SK-N-SH (cell line): ENCODE measurements around the gene CYP26B1. TPM values are rescaled to one million over a fixed set of nuclear protein-coding genes. Genes with fewer than 3 reads are reported as not detected.

Source experiments
- CTCF ChIA-PET: fragments of 300-600, 350-600 bp; formaldehyde crosslinking; extraction: SDS; loops from one replicate; lab custom pipeline; 2021; lab: Yijun Ruan, JAX
- POLR2A ChIA-PET: fragments of 350-600 bp; sonication (Branson Sonifier 250); formaldehyde crosslinking; extraction: SDS; loops from one replicate; lab custom pipeline; 2020; ENCODE audit warnings: antibody characterized with exemption, inconsistent platforms; lab: Yijun Ruan, JAX
- DNase-seq: peaks from one replicate; pipeline ENCODE4 v3.0.0; 2012
- H2AFZ ChIP-seq: fragments of 200-600 bp; sonication (generic); 2 replicates; pipeline ENCODE4 v1.8.1; 2016; ENCODE audit warnings: antibody characterized with exemption, mild to moderate bottlenecking, low read depth
- H3F3A ChIP-seq: fragments of 200-600 bp; sonication (generic); replicated peaks from 2 replicates; pipeline ENCODE3; 2016; ENCODE audit warnings: antibody characterized with exemption, mild to moderate bottlenecking; ENCODE audit not compliant: insufficient read depth
- H3K27ac ChIP-seq, 2 experiments: fragments of 200-500 bp in 1 of 2; fragments of 200-600 bp in 1 of 2; sonication (Bioruptor generic) in 1 of 2; sonication (generic), shearing (Covaris generic) in 1 of 2; 2 replicates each; pipeline versions ENCODE4 v1.5.1 to v1.6.1; 2014 to 2016; ENCODE audit warnings: low read depth in 2 of 2, inconsistent platforms in 1 of 2, low read length in 1 of 2, mild to moderate bottlenecking in 1 of 2, mixed read lengths in 1 of 2
- H3K27me3 ChIP-seq: fragments of 200-600 bp; sonication (generic), shearing (Covaris generic); 2 replicates; pipeline ENCODE4 v1.6.1; 2016; ENCODE audit warnings: mixed run types; ENCODE audit not compliant: insufficient read depth
- H3K36me3 ChIP-seq, 2 experiments: fragments of 200-500 bp in 1 of 2; fragments of 200-600 bp in 1 of 2; sonication (Bioruptor generic) in 1 of 2; sonication (generic) in 1 of 2; replicated peaks in 1 of 2; 2 replicates each; pipeline versions ENCODE3 to v1.5.1; 2014 to 2016; ENCODE audit warnings: low read length in 1 of 2, mild to moderate bottlenecking in 1 of 2; ENCODE audit not compliant: insufficient read depth in 2 of 2, control insufficient read depth in 1 of 2
- H3K4me1 ChIP-seq, 2 experiments: fragments of 200-500 bp in 1 of 2; fragments of 200-600 bp in 1 of 2; sonication (Bioruptor generic) in 1 of 2; sonication (generic), shearing (Covaris generic) in 1 of 2; 2 replicates each; pipeline versions ENCODE4 v1.5.1 to v1.6.1; 2014 to 2016; ENCODE audit warnings: low read depth in 1 of 2, low read length in 1 of 2, mixed run types in 1 of 2; ENCODE audit not compliant: insufficient read depth in 2 of 2, control insufficient read depth in 1 of 2
- H3K4me2 ChIP-seq: fragments of 200-600 bp; sonication (generic), shearing (Covaris generic); 2 replicates; pipeline ENCODE4 v1.6.1; 2017; ENCODE audit warnings: mixed run types
- H3K4me3 ChIP-seq, 2 experiments: fragments of 200-500 bp in 1 of 2; fragments of 200-600 bp in 1 of 2; sonication (Bioruptor generic) in 1 of 2; sonication (generic), shearing (Covaris generic) in 1 of 2; 2 replicates each; pipeline versions ENCODE4 v1.5.1 to v1.8.1; 2014 to 2016; ENCODE audit warnings: low read depth in 2 of 2, inconsistent platforms in 1 of 2, low read length in 1 of 2, mild to moderate bottlenecking in 1 of 2, mixed read lengths in 1 of 2, moderate library complexity in 1 of 2
- H3K79me2 ChIP-seq: fragments of 200-600 bp; sonication (generic); 2 replicates; pipeline ENCODE4 v1.8.1; 2017; ENCODE audit warnings: mild to moderate bottlenecking; ENCODE audit not compliant: insufficient read depth
- H3K9ac ChIP-seq: fragments of 200-600 bp; sonication (generic); 2 replicates; pipeline ENCODE4 v1.6.1; 2017; ENCODE audit warnings: mixed run types
- H3K9me2 ChIP-seq: fragments of 200-600 bp; sonication (generic); 2 replicates; pipeline ENCODE4 v1.6.1; 2017; ENCODE audit warnings: mixed run types
- H3K9me3 ChIP-seq: fragments of 200-600 bp; sonication (generic); 2 replicates; pipeline ENCODE4 v1.6.1; 2017; ENCODE audit warnings: mixed run types, mild to moderate bottlenecking, moderate library complexity
- H4K20me1 ChIP-seq: fragments of 200-600 bp; sonication (generic); 2 replicates; pipeline ENCODE4 v1.6.1; 2017; ENCODE audit warnings: mild to moderate bottlenecking, mixed run types; ENCODE audit not compliant: insufficient read depth
- EZH2phosphoT487 ChIP-seq: fragments of 200-600 bp; sonication (generic); IDR thresholded peaks from 2 replicates; pipeline ENCODE4 v1.6.1; 2017; ENCODE audit warnings: low read depth, mixed run types, mild to moderate bottlenecking, antibody characterized with exemption, moderate library complexity, borderline replicate concordance
- FOSL2 ChIP-seq: IDR thresholded peaks from 2 replicates; pipeline ENCODE4 v1.4.0; 2012; ENCODE audit warnings: low read depth, mild to moderate bottlenecking, moderate library complexity, borderline replicate concordance
- FOXJ3 ChIP-seq: sonication (generic); formaldehyde crosslinking; IDR thresholded peaks from 2 replicates; pipeline ENCODE4 v1.5.1; 2020; ENCODE audit warnings: mild to moderate bottlenecking, missing genetic modification reagents
- FOXM1 ChIP-seq: IDR thresholded peaks from 2 replicates; pipeline ENCODE4 v1.4.0; 2012; ENCODE audit warnings: low read depth, mild to moderate bottlenecking
- MEF2A ChIP-seq: IDR thresholded peaks from 2 replicates; pipeline ENCODE4 v1.4.0; 2012; ENCODE audit warnings: low read depth, borderline replicate concordance
- NFIC ChIP-seq: IDR thresholded peaks from 2 replicates; pipeline ENCODE4 v1.4.0; 2012; ENCODE audit warnings: borderline replicate concordance
- NRF1 ChIP-seq: IDR thresholded peaks from 2 replicates; pipeline ENCODE4 v1.6.1; 2012; ENCODE audit warnings: low read depth, mild to moderate bottlenecking, low read length
- POLR2AphosphoS5 ChIP-seq: IDR thresholded peaks from 2 replicates; pipeline ENCODE4 v1.6.1; 2012; ENCODE audit warnings: low read depth, low read length
- RCOR1 ChIP-seq: fragments of 150-350 bp; IDR thresholded peaks from 2 replicates; pipeline ENCODE4 v1.6.1; 2017; ENCODE audit warnings: antibody characterized with exemption, low read length
- REST ChIP-seq: IDR thresholded peaks from 2 replicates; pipeline ENCODE4 v1.6.1; 2012; ENCODE audit warnings: mild to moderate bottlenecking, low read depth, low read length, moderate library complexity
- RFX5 ChIP-seq: IDR thresholded peaks from 2 replicates; pipeline ENCODE4 v1.6.1; 2012; ENCODE audit warnings: mild to moderate bottlenecking, improper control_type of control experiment, low read length
- SMC3 ChIP-seq: IDR thresholded peaks from 2 replicates; pipeline ENCODE4 v1.6.1; 2012; ENCODE audit warnings: low read depth, low read length, improper control_type of control experiment
- TCF12 ChIP-seq: IDR thresholded peaks from 2 replicates; pipeline ENCODE4 v1.4.0; 2012
- YY1 ChIP-seq: IDR thresholded peaks from 2 replicates; pipeline ENCODE4 v1.4.0; 2012; ENCODE audit warnings: low read depth, mild to moderate bottlenecking
- WGBS: methylation state at CpG from one replicate; pipeline ENCODE4 v1.1.6; 2017; ENCODE audit warnings: low lambda C conversion rate; 5-methylcytosine and 5-hydroxymethylcytosine counted together
- polyA plus RNA-seq, 3 experiments: library from polyadenylated mRNA; depleted of rRNA; stranded (reverse); fragments of >200 nt; gene quantifications; 2 replicates each; pipeline ENCODE4 v1.2.3, GENCODE V29; 2012
- TF ChIP-seq, protein P1 (sequence below): fragments of 150-350 bp; IDR thresholded peaks from 2 replicates; pipeline ENCODE4 v1.6.1; 2016; ENCODE audit warnings: mild to moderate bottlenecking, low read depth, low read length
- TF ChIP-seq, protein P2 (sequence below): IDR thresholded peaks from 2 replicates; pipeline ENCODE4 v1.4.0; 2012; ENCODE audit warnings: low read depth, borderline replicate concordance
- TF ChIP-seq, protein P3 (sequence below): IDR thresholded peaks from 2 replicates; pipeline ENCODE4; 2012

CYP26B1 gene
- polyA plus RNA-seq, 1 of the 3 experiments (the other 2 are of a cell fraction), result 0.33 TPM

DNA sequence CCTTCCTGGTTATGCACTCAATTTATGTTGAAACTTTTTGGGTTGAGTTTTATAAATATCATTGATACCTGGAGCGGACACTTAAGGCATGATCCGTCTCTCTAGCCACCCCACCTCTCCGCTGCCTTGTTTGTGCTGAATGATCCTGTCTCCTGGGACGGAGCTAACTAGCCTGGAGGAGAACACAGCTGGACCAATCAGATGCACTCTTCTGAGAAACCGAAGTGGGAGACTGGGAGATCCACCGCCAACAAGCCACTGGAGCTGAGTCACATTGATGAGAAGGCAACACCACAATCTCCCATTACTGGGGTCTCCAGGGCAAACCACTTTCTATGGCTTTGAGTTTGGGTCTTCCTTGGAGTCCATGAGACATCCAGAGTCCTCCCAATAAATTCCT lies 29.3 kb downstream of the CYP26B1 start:
- POLR2A ChIA-PET, result no interaction called here

DNA sequence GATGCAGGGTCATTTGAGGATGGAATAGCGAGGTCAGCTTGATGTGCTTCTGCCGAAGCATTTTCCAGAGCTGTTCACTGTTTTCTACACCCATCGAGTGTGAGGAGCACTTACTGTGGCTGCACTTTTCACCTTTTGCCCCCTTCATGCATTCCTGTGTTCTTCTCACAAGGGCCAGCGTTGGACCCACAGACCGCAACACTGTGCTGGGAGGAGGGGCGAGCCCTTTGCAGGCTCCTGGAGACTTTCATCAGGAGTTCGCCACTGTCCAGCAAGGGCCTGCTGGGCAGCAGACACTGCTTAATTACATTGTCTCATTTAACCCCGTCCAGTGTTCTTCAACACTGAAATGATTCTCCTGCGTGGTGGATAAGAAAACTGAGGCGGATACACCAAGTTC lies 29.9 kb downstream of the CYP26B1 start:
- no peak overlapping the region for H3K27ac ChIP-seq
- H3K4me3 ChIP-seq, result no peak overlapping the region
- H2AFZ ChIP-seq, result no peak overlapping the region
- H3K79me2 ChIP-seq, result no peaks in the 10 kb centered on the region
- DNase-seq, result no peak
- H3K9me3 ChIP-seq, result no peaks in the 10 kb centered on the region
- peaks cover 3 to 13% of the 10 kb centered on the region in 2 experiments; a peak in 3 of 4 replicates for H3K4me1 ChIP-seq
- ChIA-PET CTCF (interaction anchor here (4.8 kb wide), 1 partner anchor 20 kb away, joined by 23 read pairs; no protein-coding TSS in a partner anchor), POLR2A (no interaction called here)
- no peaks in the 10 kb centered on the region for H3K36me3 ChIP-seq
- peaks cover 9% of the 10 kb centered on the region; the same call in 1 of the 2 replicates for H3K27me3 ChIP-seq
- WGBS, result 70% methylated on average over 10 of the region's 10 CpGs
- peaks cover 9% of the 10 kb centered on the region for H3F3A ChIP-seq
- H4K20me1 ChIP-seq, result no peaks in the 10 kb centered on the region
- no peaks in the 10 kb centered on the region for H3K9me2 ChIP-seq
- H3K9ac ChIP-seq, result no peak overlapping the region
- no peak overlapping the region for H3K4me2 ChIP-seq
- TF ChIP-seq MEF2A, result no peak
- TF ChIP-seq, protein P1, sequence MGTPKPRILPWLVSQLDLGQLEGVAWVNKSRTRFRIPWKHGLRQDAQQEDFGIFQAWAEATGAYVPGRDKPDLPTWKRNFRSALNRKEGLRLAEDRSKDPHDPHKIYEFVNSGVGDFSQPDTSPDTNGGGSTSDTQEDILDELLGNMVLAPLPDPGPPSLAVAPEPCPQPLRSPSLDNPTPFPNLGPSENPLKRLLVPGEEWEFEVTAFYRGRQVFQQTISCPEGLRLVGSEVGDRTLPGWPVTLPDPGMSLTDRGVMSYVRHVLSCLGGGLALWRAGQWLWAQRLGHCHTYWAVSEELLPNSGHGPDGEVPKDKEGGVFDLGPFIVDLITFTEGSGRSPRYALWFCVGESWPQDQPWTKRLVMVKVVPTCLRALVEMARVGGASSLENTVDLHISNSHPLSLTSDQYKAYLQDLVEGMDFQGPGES, result no peak
- no peak for TF ChIP-seq NFIC
- no peak for TF ChIP-seq TCF12
- TF ChIP-seq RCOR1, result no peak
- TF ChIP-seq, protein P2, sequence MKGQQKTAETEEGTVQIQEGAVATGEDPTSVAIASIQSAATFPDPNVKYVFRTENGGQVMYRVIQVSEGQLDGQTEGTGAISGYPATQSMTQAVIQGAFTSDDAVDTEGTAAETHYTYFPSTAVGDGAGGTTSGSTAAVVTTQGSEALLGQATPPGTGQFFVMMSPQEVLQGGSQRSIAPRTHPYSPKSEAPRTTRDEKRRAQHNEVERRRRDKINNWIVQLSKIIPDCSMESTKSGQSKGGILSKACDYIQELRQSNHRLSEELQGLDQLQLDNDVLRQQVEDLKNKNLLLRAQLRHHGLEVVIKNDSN, result no peak
- TF ChIP-seq EZH2phosphoT487, result no peak
- no peak for TF ChIP-seq RFX5
- TF ChIP-seq NRF1, result no peak
- TF ChIP-seq FOSL2, result no peak

More for the DNA sequence above, 29.3 kb downstream of the CYP26B1 start:
- H2AFZ ChIP-seq, result no peak overlapping the region
- H3K9me2 ChIP-seq, result no peaks in the 10 kb centered on the region
- H3K27me3 ChIP-seq, result peaks cover 9% of the 10 kb centered on the region; the same call in 1 of the 2 replicates
- no peak overlapping the region for H3K27ac ChIP-seq
- H3K79me2 ChIP-seq, result no peaks in the 10 kb centered on the region
- peaks cover 3 to 13% of the 10 kb centered on the region in 2 experiments; a peak in 3 of 4 replicates for H3K4me1 ChIP-seq
- no peaks in the 10 kb centered on the region for H4K20me1 ChIP-seq
- CTCF ChIA-PET, result interaction anchor here (4.8 kb wide), 1 partner anchor 20 kb away, joined by 23 read pairs; no protein-coding TSS in a partner anchor
- H3F3A ChIP-seq, result peaks cover 9% of the 10 kb centered on the region
- TF ChIP-seq FOXJ3 (CRISPR knock-in tag) (no peak), REST (no peak), RCOR1 (no peak), FOXM1 (no peak), RFX5 (no peak), YY1 (no peak), POLR2AphosphoS5 (no peak), SMC3 (no peak)
- TF ChIP-seq, protein P3, sequence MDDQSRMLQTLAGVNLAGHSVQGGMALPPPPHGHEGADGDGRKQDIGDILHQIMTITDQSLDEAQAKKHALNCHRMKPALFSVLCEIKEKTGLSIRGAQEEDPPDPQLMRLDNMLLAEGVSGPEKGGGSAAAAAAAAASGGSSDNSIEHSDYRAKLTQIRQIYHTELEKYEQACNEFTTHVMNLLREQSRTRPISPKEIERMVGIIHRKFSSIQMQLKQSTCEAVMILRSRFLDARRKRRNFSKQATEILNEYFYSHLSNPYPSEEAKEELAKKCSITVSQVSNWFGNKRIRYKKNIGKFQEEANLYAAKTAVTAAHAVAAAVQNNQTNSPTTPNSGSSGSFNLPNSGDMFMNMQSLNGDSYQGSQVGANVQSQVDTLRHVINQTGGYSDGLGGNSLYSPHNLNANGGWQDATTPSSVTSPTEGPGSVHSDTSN, result no peak
- TF ChIP-seq, all 33 proteins: peak for 0
- 71% methylated on average over 6 of the region's 6 CpGs for WGBS
- H3K36me3 ChIP-seq, result no peaks in the 10 kb centered on the region
- no peak for DNase-seq
- no peaks in the 10 kb centered on the region for H3K9me3 ChIP-seq
- no peak overlapping the region for H3K4me3 ChIP-seq
- no peak overlapping the region for H3K4me2 ChIP-seq
- H3K9ac ChIP-seq, result no peak overlapping the region
